Measurements from ENCODE around the gene EPHA6. TPM values are rescaled to one million over a fixed set of nuclear protein-coding genes. Genes with fewer than 3 reads are reported as not detected.

Gene EPHA6
- total RNA-seq, 4 donors from 2014 or later, result 0.94 to 1.8 (median 1.00) TPM

DNA sequence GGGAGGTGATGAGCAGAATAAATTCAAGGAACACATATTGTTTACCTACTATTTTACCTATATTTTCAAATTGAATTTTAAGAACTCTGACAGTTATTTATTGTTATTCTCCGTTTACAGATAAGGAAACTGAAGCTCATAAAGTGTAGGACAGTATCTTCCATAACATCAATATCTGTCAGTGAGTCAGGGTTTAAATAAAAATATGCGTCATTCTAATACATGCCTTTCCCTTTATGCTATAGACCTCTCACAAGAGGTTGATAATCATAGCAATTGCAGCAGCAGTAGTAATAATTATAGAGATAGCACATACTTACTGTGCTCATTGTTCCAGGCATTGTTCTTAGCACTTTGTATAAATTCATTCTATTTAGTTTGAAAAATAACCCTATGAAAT is 101.1 kb downstream of the EPHA6 start:
- TF ChIP-seq, protein P1, sequence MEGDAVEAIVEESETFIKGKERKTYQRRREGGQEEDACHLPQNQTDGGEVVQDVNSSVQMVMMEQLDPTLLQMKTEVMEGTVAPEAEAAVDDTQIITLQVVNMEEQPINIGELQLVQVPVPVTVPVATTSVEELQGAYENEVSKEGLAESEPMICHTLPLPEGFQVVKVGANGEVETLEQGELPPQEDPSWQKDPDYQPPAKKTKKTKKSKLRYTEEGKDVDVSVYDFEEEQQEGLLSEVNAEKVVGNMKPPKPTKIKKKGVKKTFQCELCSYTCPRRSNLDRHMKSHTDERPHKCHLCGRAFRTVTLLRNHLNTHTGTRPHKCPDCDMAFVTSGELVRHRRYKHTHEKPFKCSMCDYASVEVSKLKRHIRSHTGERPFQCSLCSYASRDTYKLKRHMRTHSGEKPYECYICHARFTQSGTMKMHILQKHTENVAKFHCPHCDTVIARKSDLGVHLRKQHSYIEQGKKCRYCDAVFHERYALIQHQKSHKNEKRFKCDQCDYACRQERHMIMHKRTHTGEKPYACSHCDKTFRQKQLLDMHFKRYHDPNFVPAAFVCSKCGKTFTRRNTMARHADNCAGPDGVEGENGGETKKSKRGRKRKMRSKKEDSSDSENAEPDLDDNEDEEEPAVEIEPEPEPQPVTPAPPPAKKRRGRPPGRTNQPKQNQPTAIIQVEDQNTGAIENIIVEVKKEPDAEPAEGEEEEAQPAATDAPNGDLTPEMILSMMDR (IDR thresholded peaks at IDR 0.05; ENCODE audit: low read depth), result no peak

DNA sequence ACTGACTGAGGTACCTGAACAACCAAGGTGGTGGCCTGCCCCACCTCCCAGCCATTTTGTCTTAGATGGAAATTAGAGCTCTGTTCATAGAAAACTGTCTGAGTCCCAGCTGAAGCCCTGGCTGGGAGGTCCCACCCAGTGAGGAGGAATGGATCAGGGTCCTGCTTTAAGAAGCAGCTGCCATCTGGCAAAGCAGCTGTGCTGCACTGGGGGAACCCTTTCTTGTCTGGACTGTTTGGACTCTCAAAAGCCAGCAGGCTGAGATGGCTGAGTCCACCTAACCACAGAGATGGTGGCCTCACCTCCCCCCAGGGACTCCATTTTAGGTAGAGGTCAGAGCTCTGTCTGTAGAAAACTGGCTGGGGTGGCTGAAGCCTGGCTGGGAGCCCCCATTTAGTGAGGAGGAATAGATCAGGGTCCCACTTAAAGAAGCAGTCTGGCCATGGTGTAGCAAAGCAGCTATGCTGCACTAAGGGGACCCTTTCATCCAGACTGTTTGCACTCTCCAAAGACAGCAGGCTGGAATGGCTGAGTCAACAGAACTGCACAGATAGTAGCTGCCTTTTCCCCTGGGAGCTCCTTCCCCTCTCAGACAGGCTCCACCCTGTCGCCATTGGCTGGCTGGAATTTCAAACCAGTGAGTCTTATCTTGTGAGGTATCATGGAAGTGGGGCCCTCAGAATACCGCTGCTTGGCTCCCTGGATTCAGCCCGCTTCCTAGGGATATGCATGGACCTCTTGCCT is 116.9 kb downstream of the EPHA6 start:
- TF ChIP-seq, protein P1 (IDR thresholded peaks at IDR 0.05; ENCODE audit: low read depth), result no peak

DNA sequence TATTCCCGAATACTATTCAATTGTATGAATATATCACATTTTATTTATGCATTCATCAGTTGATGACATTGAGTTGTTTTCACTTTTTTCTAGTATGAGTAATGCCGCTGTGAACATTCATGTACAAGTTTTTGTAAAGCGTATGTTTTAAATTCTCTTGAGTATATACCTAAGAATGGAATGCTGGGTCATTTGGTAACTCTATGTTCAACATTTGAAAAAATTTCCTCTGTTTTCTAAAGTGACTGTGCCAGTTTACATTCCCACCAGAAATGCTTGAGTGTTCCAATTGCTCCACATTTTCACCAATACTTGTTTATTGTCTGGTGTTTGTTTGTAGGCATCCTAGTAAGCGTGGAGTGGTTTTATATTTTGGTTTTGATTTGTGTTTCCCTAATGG is 144.5 kb downstream of the EPHA6 start:
- TF ChIP-seq, protein P1 (IDR thresholded peaks at IDR 0.05; ENCODE audit: low read depth), result no peak

DNA sequence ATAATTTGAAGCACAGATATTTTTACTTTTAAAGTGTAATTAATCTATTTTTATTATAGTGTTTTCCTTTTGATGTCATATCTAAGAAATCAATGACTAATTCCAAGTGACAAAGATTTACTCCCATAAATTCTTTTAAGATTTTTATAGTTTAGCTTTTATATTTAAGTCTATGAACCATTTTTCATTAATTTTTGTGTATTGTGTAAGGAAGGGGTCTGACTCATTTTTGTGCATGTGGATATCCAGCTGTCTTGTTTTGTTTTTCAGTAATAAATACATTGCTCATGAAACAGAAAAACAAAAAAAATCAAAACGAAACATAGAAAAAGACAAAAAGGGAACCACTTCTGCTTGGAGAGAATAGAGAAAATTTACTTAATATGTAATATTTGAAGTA is 145.1 kb downstream of the EPHA6 start:
- TF ChIP-seq, protein P1 (IDR thresholded peaks at IDR 0.05; ENCODE audit: low read depth), result no peak

DNA sequence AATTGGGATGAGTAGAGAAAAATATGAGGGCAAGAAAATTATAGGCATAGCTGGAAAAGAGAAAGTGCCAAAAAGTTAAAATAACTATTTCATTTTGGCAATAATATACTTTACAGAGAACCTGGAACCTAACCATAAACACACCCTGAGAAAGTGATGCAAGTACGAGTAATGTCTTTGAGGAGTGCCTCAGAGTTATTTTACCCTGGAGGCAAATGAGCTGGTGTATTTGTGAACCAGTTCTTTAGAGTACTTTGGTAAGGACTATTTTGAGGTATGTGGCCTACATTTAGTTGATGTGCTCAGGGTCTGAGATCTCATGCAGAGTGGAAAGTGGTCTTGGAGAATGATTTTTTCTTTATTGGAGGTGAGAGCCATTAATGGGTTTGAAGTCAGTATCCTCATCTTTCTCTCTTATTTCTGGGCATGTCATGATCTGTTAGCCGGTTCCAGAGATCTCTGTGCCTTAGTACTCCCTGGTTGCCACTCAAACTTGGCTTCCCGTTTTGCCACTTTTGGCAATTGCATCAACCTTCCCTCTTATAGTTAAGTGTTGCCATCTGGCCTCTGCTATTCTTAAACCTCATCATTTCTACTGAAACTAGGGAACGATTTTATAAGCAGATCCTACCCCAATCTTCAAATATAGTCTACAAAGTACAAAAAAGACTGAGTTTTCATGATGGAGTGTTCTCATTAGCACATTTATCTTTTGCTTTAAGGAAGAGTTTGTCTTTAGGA is 145.7 kb downstream of the EPHA6 start:
- TF ChIP-seq, protein P1 (IDR thresholded peaks at IDR 0.05; ENCODE audit: low read depth), result no peak

DNA sequence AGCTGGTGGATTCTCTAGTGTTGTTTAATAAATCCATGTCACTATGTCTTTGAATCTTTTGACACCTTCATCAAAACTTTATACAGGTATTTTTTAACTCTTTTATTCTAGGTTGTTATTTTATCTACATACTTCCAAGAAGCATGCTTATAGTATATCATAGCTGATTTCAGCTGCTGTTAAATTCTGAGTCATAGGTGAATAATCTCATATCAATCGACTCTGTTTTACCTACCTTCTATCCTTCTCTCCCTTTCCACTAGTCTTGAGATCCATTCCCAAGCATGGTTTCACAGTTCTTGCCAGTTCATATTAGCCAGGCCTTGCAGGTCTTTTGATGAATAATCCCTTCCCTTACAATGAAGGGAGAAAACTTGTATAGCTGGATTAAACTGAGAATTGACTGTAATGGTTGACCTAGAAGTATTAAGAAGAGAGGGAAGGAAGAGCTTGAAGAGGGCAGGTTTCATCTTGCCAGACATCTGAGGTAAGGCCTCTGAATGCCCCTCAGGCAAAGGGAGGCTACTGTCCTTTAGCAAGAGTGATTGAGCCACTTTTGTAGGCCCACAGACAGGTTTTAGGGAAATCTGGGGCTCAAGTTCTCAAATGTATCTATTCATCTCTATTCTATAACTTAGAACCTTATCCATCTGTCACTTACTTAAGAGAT is 146.4 kb downstream of the EPHA6 start:
- TF ChIP-seq, protein P1 (IDR thresholded peaks at IDR 0.05; ENCODE audit: low read depth), result no peak

DNA sequence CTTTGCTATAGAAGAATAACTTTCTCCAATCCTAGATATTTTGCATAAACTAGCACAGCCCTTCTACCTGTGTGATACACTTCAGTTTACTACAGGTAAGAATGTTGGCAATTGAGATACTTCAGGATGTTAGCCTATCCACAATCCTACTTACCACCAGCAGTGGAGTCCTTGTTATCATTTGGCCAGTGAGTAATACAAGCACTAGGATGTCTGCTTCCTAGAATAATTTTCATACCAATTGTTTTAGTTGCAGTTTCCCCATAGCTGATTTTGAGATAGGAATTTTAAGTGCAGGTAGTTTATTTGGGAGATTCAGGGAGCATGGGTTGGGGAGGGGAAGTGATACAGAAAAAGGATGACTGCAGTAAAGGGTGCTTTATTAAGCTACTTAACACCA is 147.2 kb downstream of the EPHA6 start:
- TF ChIP-seq, protein P1 (IDR thresholded peaks at IDR 0.05; ENCODE audit: low read depth), result no peak
